IMR-90 (cell line): ENCODE results near the gene FGF12. TPM values are rescaled to one million over a fixed set of nuclear protein-coding genes. Genes with fewer than 3 reads are reported as not detected.

ENCODE experiments used
- ATAC-seq: fragments of 200-7000 bp; cut with Tn5 transposase; 2 replicates; pipeline ENCODE4 v1.9.1; 2020; ENCODE audit warnings: low read depth, mild to moderate bottlenecking, moderate library complexity
- BruUV-seq: library from RNA; stranded (reverse); fragments of 400-500 nt; replicated peaks from 2 replicates; lab custom pipeline; 2021; lab: Mats Ljungman, UMichigan
- CTCF ChIA-PET: fragments of 300-600 bp; formaldehyde crosslinking; extraction: SDS; loops from one replicate; lab custom pipeline; 2021; ENCODE audit warnings: antibody characterized with exemption; lab: Yijun Ruan, JAX
- POLR2A ChIA-PET: fragments of 300-600 bp; sonication (Branson Sonifier 250); formaldehyde crosslinking; loops from one replicate; lab custom pipeline; 2022; ENCODE audit warnings: antibody characterized with exemption; ENCODE audit not compliant: unreplicated experiment; lab: Charles Lee
- DNase-seq: peaks from one replicate; pipeline ENCODE4 v3.0.0; 2013
- H2AFZ ChIP-seq: replicated peaks from 2 replicates; pipeline ENCODE3; 2013; ENCODE audit warnings: low read length, mild to moderate bottlenecking; ENCODE audit not compliant: poor library complexity
- H2AK5ac ChIP-seq: 2 replicates; pipeline ENCODE4 v1.6.1; 2013; ENCODE audit warnings: low read depth, low read length, inconsistent platforms
- H2AK9ac ChIP-seq: replicated peaks from 2 replicates; pipeline ENCODE3; 2013; ENCODE audit warnings: mild to moderate bottlenecking, low read depth, low read length, moderate library complexity; ENCODE audit not compliant: poor library complexity
- H2BK120ac ChIP-seq: 2 replicates; pipeline ENCODE4 v1.6.1; 2013; ENCODE audit warnings: low read depth, low read length, inconsistent platforms
- H2BK15ac ChIP-seq: 3 replicates; pipeline ENCODE4 v1.6.1; 2013; ENCODE audit warnings: low read depth, low read length, inconsistent platforms
- H2BK20ac ChIP-seq: 2 replicates; pipeline ENCODE4 v1.6.1; 2013; ENCODE audit warnings: low read depth, mild to moderate bottlenecking, inconsistent platforms, low read length, moderate library complexity
- H2BK5ac ChIP-seq: 2 replicates; pipeline ENCODE4 v1.6.1; 2013; ENCODE audit warnings: mild to moderate bottlenecking, low read depth, low read length, inconsistent platforms; ENCODE audit not compliant: poor library complexity, severe bottlenecking
- H3K14ac ChIP-seq: replicated peaks from 2 replicates; pipeline ENCODE4 v1.6.1; 2013; ENCODE audit warnings: low read depth, low read length, inconsistent platforms
- H3K18ac ChIP-seq: 2 replicates; pipeline ENCODE4 v1.6.1; 2013; ENCODE audit warnings: low read depth, low read length, control low read depth
- H3K23ac ChIP-seq: 2 replicates; pipeline ENCODE4 v1.6.1; 2013; ENCODE audit warnings: low read depth, low read length, inconsistent platforms
- H3K27ac ChIP-seq: 2 replicates; pipeline ENCODE4 v1.5.1; 2013; ENCODE audit warnings: mild to moderate bottlenecking, control low read depth, low read length; ENCODE audit not compliant: insufficient read depth
- H3K27me3 ChIP-seq: 2 replicates; pipeline ENCODE4 v1.6.1; 2013; ENCODE audit warnings: low read length; ENCODE audit not compliant: control insufficient read depth, insufficient read depth
- H3K36me3 ChIP-seq: 2 replicates; pipeline ENCODE4 v1.6.1; 2013; ENCODE audit warnings: low read length, mixed read lengths; ENCODE audit not compliant: control insufficient read depth, insufficient read depth
- H3K4ac ChIP-seq: 2 replicates; pipeline ENCODE4 v1.6.1; 2013; ENCODE audit warnings: low read depth, low read length, inconsistent platforms
- H3K4me1 ChIP-seq: 2 replicates; pipeline ENCODE4 v1.6.1; 2013; ENCODE audit warnings: low read length, mixed read lengths; ENCODE audit not compliant: control insufficient read depth, insufficient read depth
- H3K4me2 ChIP-seq: 2 replicates; pipeline ENCODE4 v1.6.1; 2013; ENCODE audit warnings: low read depth, mild to moderate bottlenecking, control low read depth, low read length, moderate library complexity
- H3K4me3 ChIP-seq: 2 replicates; pipeline ENCODE4 v1.5.1; 2013; ENCODE audit warnings: low read depth, mild to moderate bottlenecking, control low read depth, low read length, moderate library complexity; ENCODE audit not compliant: insufficient read depth
- H3K56ac ChIP-seq: 2 replicates; pipeline ENCODE4 v1.6.1; 2013; ENCODE audit warnings: low read length, inconsistent platforms; ENCODE audit not compliant: insufficient read depth; ENCODE audit errors: extremely low read depth
- H3K79me1 ChIP-seq, 2 experiments: 2 replicates each; pipeline ENCODE4 v1.6.1; 2013; ENCODE audit warnings: low read length in 2 of 2, inconsistent platforms in 1 of 2, low read depth in 1 of 2
- H3K9ac ChIP-seq: 2 replicates; pipeline ENCODE4 v1.6.1; 2013; ENCODE audit warnings: low read depth, low read length, control low read depth
- H3K9me1 ChIP-seq: 2 replicates; pipeline ENCODE4 v1.6.1; 2013; ENCODE audit warnings: low read length, inconsistent platforms; ENCODE audit not compliant: insufficient read depth
- H3K9me3 ChIP-seq: 2 replicates; pipeline ENCODE4 v1.6.1; 2013; ENCODE audit warnings: low read length; ENCODE audit not compliant: control insufficient read depth, insufficient read depth
- H4K20me1 ChIP-seq: 2 replicates; pipeline ENCODE4 v1.6.1; 2013; ENCODE audit warnings: low read length, inconsistent platforms; ENCODE audit not compliant: insufficient read depth
- H4K5ac ChIP-seq: 2 replicates; pipeline ENCODE4 v1.6.1; 2013; ENCODE audit warnings: mild to moderate bottlenecking, low read depth, low read length, control low read depth
- H4K8ac ChIP-seq, 2 experiments: 2 replicates each; pipeline ENCODE4 v1.6.1; 2013; ENCODE audit warnings: low read depth in 2 of 2, low read length in 2 of 2, control low read depth in 1 of 2, inconsistent platforms in 1 of 2
- H4K91ac ChIP-seq: 2 replicates; pipeline ENCODE4 v1.6.1; 2013; ENCODE audit warnings: low read depth, low read length, inconsistent platforms; ENCODE audit not compliant: insufficient read depth
- BHLHE40 ChIP-seq: fragments of 150-350 bp; IDR thresholded peaks from 2 replicates; pipeline ENCODE4 v1.6.1; 2016; ENCODE audit warnings: mild to moderate bottlenecking, low read depth, low read length
- CEBPB ChIP-seq: IDR thresholded peaks from 2 replicates; pipeline ENCODE4 v1.6.1; 2012; ENCODE audit warnings: low read depth, low read length, improper control_type of control experiment
- CHD1 ChIP-seq: IDR thresholded peaks from 2 replicates; pipeline ENCODE4 v1.6.1; 2012; ENCODE audit warnings: low read depth, low read length, improper control_type of control experiment
- FOS ChIP-seq: fragments of 150-350 bp; IDR thresholded peaks from 2 replicates; pipeline ENCODE4 v1.6.1; 2016; ENCODE audit warnings: low read depth, low read length
- MAFK ChIP-seq: IDR thresholded peaks from 2 replicates; pipeline ENCODE4 v1.6.1; 2012; ENCODE audit warnings: low read depth, low read length, improper control_type of control experiment
- MAZ ChIP-seq: IDR thresholded peaks from 2 replicates; pipeline ENCODE4 v1.6.1; 2012; ENCODE audit warnings: low read depth, mild to moderate bottlenecking, low read length, improper control_type of control experiment, moderate library complexity, borderline replicate concordance
- MXI1 ChIP-seq: IDR thresholded peaks from 2 replicates; pipeline ENCODE4 v1.6.1; 2012; ENCODE audit warnings: low read depth, mild to moderate bottlenecking, low read length, moderate library complexity, borderline replicate concordance
- NFE2L2 ChIP-seq: fragments of 150-350 bp; IDR thresholded peaks from 2 replicates; pipeline ENCODE4 v1.6.1; 2016; ENCODE audit warnings: low read depth, mild to moderate bottlenecking, low read length
- POLR2A ChIP-seq: IDR thresholded peaks from 2 replicates; pipeline ENCODE4 v1.6.1; 2012; ENCODE audit warnings: mild to moderate bottlenecking, low read depth, low read length
- RAD21 ChIP-seq: IDR thresholded peaks from 2 replicates; pipeline ENCODE4 v1.6.1; 2012; ENCODE audit warnings: low read length, improper control_type of control experiment
- RCOR1 ChIP-seq: IDR thresholded peaks from 2 replicates; pipeline ENCODE4 v1.6.1; 2012; ENCODE audit warnings: mild to moderate bottlenecking, low read length, improper control_type of control experiment; ENCODE audit not compliant: insufficient replicate concordance
- RFX5 ChIP-seq: IDR thresholded peaks from 2 replicates; pipeline ENCODE4 v1.8.0; 2012; ENCODE audit warnings: low read depth, mild to moderate bottlenecking, low read length, moderate library complexity
- SMC3 ChIP-seq: fragments of 150-350 bp; IDR thresholded peaks from 2 replicates; pipeline ENCODE4 v1.6.1; 2016; ENCODE audit warnings: low read depth, mild to moderate bottlenecking, antibody characterized with exemption, low read length, moderate library complexity
- WGBS, 2 experiments: methylation state at CpG; one replicate each; pipeline versions ENCODE4 v1.1.5 to v1.1.7; 2013; ENCODE audit warnings: missing lambda C conversion rate in 2 of 2; ENCODE audit not compliant: insufficient read length in 1 of 2; ENCODE audit errors: extremely low coverage in 2 of 2; 5-methylcytosine and 5-hydroxymethylcytosine counted together
- dilution Hi-C: fragments of 300-500 bp; cut with HindIII; formaldehyde crosslinking; loops from one replicate; pipeline ENCODE4 v1.14.3; 2018; ENCODE audit warnings: low sequenced_read_pairs; ENCODE audit not compliant: unreplicated experiment
- in situ Hi-C: fragments of 300-500 bp; cut with MboI; formaldehyde crosslinking; loops from 3 replicates; pipeline ENCODE4 v1.14.3; 2019; ENCODE audit warnings: low sequenced_read_pairs, inconsistent platforms, mixed read lengths
- intact Hi-C: fragments of 100-400 bp; cut with micrococcal nuclease; formaldehyde crosslinking; loops from 2 replicates; pipeline ENCODE4 v1.10.0; 2022
- polyA plus RNA-seq, 3 experiments: library from polyadenylated mRNA; depleted of rRNA; stranded (reverse); fragments of >200 nt; gene quantifications; 2 replicates each; pipeline ENCODE4 v1.2.3, GENCODE V29; 2012; ENCODE audit warnings: low replicate concordance in 1 of 3
- total RNA-seq: library from RNA; depleted of rRNA; stranded (reverse); fragments of >200 nt; gene quantifications from 2 replicates; pipeline ENCODE4 v1.2.3, GENCODE V29; 2012
- TF ChIP-seq, protein P1 (sequence below): conservative IDR thresholded peaks from 2 replicates; pipeline ENCODE4 v1.5.1; 2012; ENCODE audit warnings: mild to moderate bottlenecking, low read depth, low read length, improper control_type of control experiment
- TF ChIP-seq, protein P2 (sequence below): fragments of 150-350 bp; IDR thresholded peaks from 2 replicates; pipeline ENCODE4 v1.6.1; 2017; ENCODE audit warnings: mild to moderate bottlenecking, antibody characterized with exemption, low read length, low read depth
- TF ChIP-seq, protein P3 (sequence below): fragments of 150-350 bp; IDR thresholded peaks from 2 replicates; pipeline ENCODE4 v1.6.1; 2016; ENCODE audit warnings: low read depth, mild to moderate bottlenecking, low read length, moderate library complexity, borderline replicate concordance

The FGF12 gene
- total and polyA plus RNA-seq, 2 of the 4 experiments (the other 2 are of a cell fraction): not detected

DNA sequence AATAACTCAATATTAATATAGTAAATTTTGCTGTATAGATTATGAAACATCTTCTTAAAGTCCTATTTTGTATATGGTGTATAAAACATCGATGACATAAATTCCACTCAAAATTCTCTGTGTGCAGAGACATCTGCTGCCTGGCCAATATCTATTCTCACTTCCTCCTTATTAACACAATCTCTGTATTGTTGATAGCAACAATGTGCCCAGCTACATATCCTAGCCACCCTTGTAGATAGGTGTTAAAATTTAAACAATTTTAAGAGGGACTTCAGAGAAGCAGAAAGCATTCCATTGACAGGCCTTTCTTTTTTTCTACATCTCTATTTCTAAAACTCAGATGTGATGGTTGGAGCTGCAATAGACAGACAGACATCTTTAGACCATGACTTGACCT lies 72.3 kb downstream of the FGF12 start:
- Histone ChIP-seq H2BK120ac (no peak overlapping the region), H3K9ac (no peak overlapping the region), H3K36me3 (no peaks in the 10 kb centered on the region), H3K27me3 (no peaks in the 10 kb centered on the region), H2AK9ac (no peak overlapping the region), H3K4me1 (no peaks in the 10 kb centered on the region), H2AFZ (no peak overlapping the region), H2AK5ac (no peak overlapping the region), H3K79me1 (no peaks in the 10 kb centered on the region), H4K5ac (no peak overlapping the region), H3K4me2 (no peak overlapping the region), H2BK20ac (no peak overlapping the region), H3K4me3 (no peak overlapping the region), H4K20me1 (no peaks in the 10 kb centered on the region), H2BK5ac (no peak overlapping the region), H3K18ac (no peak overlapping the region), H3K4ac (no peak overlapping the region), H3K27ac (no peak overlapping the region), H3K23ac (no peak overlapping the region), H3K9me1 (no peaks in the 10 kb centered on the region), H2BK15ac (no peak overlapping the region), H3K14ac (no peak overlapping the region), H3K56ac (no peak overlapping the region), H4K91ac (no peak overlapping the region), H4K8ac (no peak overlapping the region), H3K9me3 (peaks cover 6% of the 10 kb centered on the region)
- in situ Hi-C loops (no loop called here), intact Hi-C loops (no loop called here), dilution Hi-C loops (no loop called here)
- DNase-seq (no peak), ATAC-seq (no peak)
- POLR2A ChIA-PET: no interaction called here
- WGBS, 2 experiments: no CpG with 5 or more reads among the region's 1 CpG
- BruUV-seq: no TSS peak
- CTCF ChIA-PET: no interaction called here
- no peak for TF ChIP-seq CHD1
- no peak for TF ChIP-seq FOS
- TF ChIP-seq, protein P1, sequence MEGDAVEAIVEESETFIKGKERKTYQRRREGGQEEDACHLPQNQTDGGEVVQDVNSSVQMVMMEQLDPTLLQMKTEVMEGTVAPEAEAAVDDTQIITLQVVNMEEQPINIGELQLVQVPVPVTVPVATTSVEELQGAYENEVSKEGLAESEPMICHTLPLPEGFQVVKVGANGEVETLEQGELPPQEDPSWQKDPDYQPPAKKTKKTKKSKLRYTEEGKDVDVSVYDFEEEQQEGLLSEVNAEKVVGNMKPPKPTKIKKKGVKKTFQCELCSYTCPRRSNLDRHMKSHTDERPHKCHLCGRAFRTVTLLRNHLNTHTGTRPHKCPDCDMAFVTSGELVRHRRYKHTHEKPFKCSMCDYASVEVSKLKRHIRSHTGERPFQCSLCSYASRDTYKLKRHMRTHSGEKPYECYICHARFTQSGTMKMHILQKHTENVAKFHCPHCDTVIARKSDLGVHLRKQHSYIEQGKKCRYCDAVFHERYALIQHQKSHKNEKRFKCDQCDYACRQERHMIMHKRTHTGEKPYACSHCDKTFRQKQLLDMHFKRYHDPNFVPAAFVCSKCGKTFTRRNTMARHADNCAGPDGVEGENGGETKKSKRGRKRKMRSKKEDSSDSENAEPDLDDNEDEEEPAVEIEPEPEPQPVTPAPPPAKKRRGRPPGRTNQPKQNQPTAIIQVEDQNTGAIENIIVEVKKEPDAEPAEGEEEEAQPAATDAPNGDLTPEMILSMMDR: no peak
- TF ChIP-seq MAFK: no peak
- no peak for TF ChIP-seq SMC3
- no peak for TF ChIP-seq RCOR1
- no peak for TF ChIP-seq RAD21
- TF ChIP-seq MXI1: no peak
- TF ChIP-seq MAZ: no peak
- no peak for TF ChIP-seq BHLHE40
- TF ChIP-seq CEBPB: no peak
- no peak for TF ChIP-seq POLR2A
- TF ChIP-seq, protein P2, sequence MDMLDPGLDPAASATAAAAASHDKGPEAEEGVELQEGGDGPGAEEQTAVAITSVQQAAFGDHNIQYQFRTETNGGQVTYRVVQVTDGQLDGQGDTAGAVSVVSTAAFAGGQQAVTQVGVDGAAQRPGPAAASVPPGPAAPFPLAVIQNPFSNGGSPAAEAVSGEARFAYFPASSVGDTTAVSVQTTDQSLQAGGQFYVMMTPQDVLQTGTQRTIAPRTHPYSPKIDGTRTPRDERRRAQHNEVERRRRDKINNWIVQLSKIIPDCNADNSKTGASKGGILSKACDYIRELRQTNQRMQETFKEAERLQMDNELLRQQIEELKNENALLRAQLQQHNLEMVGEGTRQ: no peak
- TF ChIP-seq NFE2L2: no peak
- TF ChIP-seq, protein P3, sequence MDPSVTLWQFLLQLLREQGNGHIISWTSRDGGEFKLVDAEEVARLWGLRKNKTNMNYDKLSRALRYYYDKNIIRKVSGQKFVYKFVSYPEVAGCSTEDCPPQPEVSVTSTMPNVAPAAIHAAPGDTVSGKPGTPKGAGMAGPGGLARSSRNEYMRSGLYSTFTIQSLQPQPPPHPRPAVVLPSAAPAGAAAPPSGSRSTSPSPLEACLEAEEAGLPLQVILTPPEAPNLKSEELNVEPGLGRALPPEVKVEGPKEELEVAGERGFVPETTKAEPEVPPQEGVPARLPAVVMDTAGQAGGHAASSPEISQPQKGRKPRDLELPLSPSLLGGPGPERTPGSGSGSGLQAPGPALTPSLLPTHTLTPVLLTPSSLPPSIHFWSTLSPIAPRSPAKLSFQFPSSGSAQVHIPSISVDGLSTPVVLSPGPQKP: no peak
- no peak for TF ChIP-seq RFX5
